Fibroblast of lung (primary cell): Measurements from ENCODE around the gene TUBA1B. TPM values are rescaled to one million over a fixed set of nuclear protein-coding genes. Genes with fewer than 3 reads are reported as not detected.

Experiments
- DNase-seq, 2 donors: peaks; one replicate each; pipeline versions ENCODE4 v3.0.0 to v3.0.0-alpha.2; 2010; ENCODE audit warnings: low read depth in 2 of 2
- H2AFZ ChIP-seq: 2 replicates; pipeline ENCODE4 v1.5.1; 2012; ENCODE audit warnings: low read length, control low read depth, inconsistent platforms
- H3K27ac ChIP-seq: 2 replicates; pipeline ENCODE4 v1.5.1; 2011; ENCODE audit warnings: low read length, control low read depth; ENCODE audit not compliant: insufficient read depth
- H3K27me3 ChIP-seq: 2 replicates; pipeline ENCODE4 v1.5.1; 2011; ENCODE audit warnings: mild to moderate bottlenecking, low read length; ENCODE audit not compliant: control insufficient read depth, insufficient read depth
- H3K36me3 ChIP-seq: 2 replicates; pipeline ENCODE4 v1.5.1; 2011; ENCODE audit warnings: low read length; ENCODE audit not compliant: control insufficient read depth, insufficient read depth
- H3K4me1 ChIP-seq: 2 replicates; pipeline ENCODE4 v1.5.1; 2011; ENCODE audit warnings: low read length; ENCODE audit not compliant: control insufficient read depth, insufficient read depth; ENCODE audit errors: extremely low read depth
- H3K4me2 ChIP-seq: 2 replicates; pipeline ENCODE4 v1.5.1; 2011; ENCODE audit warnings: low read length, control low read depth; ENCODE audit not compliant: insufficient read depth; ENCODE audit errors: extremely low read depth
- H3K4me3 ChIP-seq, 4 experiments: fragments of 200-600 bp in 1 of 4; sonication (generic) in 1 of 4; replicated peaks in 1 of 4; 2 replicates each; pipeline ENCODE4 v1.5.1; 2011 to 2016; ENCODE audit warnings: low read length in 4 of 4, low read depth in 3 of 4, mild to moderate bottlenecking in 3 of 4, control low read depth in 2 of 4, inconsistent platforms in 1 of 4, mixed read lengths in 1 of 4; ENCODE audit not compliant: insufficient read depth in 1 of 4; ENCODE audit errors: control extremely low read depth in 1 of 4
- H3K79me2 ChIP-seq: 2 replicates; pipeline ENCODE4 v1.5.1; 2012; ENCODE audit warnings: mild to moderate bottlenecking, low read length, inconsistent platforms; ENCODE audit not compliant: control insufficient read depth, insufficient read depth
- H3K9ac ChIP-seq: 2 replicates; pipeline ENCODE4 v1.5.1; 2011; ENCODE audit warnings: mild to moderate bottlenecking, low read length, control low read depth; ENCODE audit not compliant: insufficient read depth
- H3K9me3 ChIP-seq: 2 replicates; pipeline ENCODE4 v1.5.1; 2012; ENCODE audit warnings: low read depth, low read length; ENCODE audit not compliant: control insufficient read depth, insufficient read depth
- H4K20me1 ChIP-seq: 2 replicates; pipeline ENCODE4 v1.5.1; 2011; ENCODE audit warnings: low read length; ENCODE audit not compliant: control insufficient read depth, insufficient read depth; ENCODE audit errors: extremely low read depth
- EZH2 ChIP-seq: IDR thresholded peaks from 2 replicates; pipeline ENCODE4 v1.5.1; 2012; ENCODE audit warnings: low read length, control low read depth, mild to moderate bottlenecking; ENCODE audit errors: missing control alignments
- polyA plus RNA-seq, 2 donors: library from polyadenylated mRNA; depleted of rRNA in 1 of 2; stranded (reverse) in 1 of 2; unstranded in 1 of 2; fragments of >200 nt; gene quantifications; 2 replicates each; pipeline ENCODE4 v1.2.1, GENCODE V29; 2011 to 2012; ENCODE audit warnings: missing spikeins in 1 of 2
- total RNA-seq: library from RNA; depleted of rRNA; stranded (reverse); fragments of >200 nt; gene quantifications from 2 replicates; pipeline ENCODE4 v1.2.1, GENCODE V29; 2014
- TF ChIP-seq, protein P1 (sequence below), 2 donors: IDR thresholded peaks in 1 of 2; conservative IDR thresholded peaks in 1 of 2; 1 replicate in 1 of 2; 2 replicates in 1 of 2; pipeline ENCODE4 v1.5.1; 2011 to 2012; ENCODE audit warnings: low read length in 2 of 2, control low read depth in 1 of 2, inconsistent platforms in 1 of 2, low read depth in 1 of 2, mild to moderate bottlenecking in 1 of 2

The TUBA1B gene
- total and polyA plus RNA-seq, 2 donors (not counting 1 experiment from before 2014, with no cell fraction given), result 1,258 to 3,083 TPM

DNA sequence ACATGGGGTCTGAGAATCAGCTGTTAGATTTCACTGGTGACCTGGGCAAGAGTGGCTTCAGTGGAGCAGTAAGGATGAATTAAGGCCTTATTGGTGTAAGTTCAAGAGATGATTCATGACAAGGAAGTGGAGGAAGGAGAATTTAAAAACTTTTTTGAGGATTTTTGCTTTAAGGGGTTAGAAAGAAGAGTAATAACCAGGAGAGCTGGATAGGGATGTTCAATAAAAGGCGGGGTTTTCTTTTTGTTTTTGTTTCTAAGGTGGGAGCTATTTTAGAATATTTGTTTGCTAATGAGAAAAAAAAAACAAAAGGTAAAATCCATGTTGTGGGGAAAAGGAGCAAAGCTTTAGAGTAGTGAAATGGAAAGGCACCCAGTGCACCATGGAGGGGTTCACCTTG is 15.2 kb upstream of the TUBA1B start:
- Histone ChIP-seq H4K20me1 (no peaks in the 10 kb centered on the region), H3K27me3 (no peaks in the 10 kb centered on the region), H2AFZ (no peak overlapping the region), H3K4me1 (no peaks in the 10 kb centered on the region), H3K79me2 (no peaks in the 10 kb centered on the region), H3K9ac (no peak overlapping the region), H3K27ac (no peak overlapping the region), H3K4me2 (no peak overlapping the region), H3K4me3 (no peak overlapping the region), H3K9me3 (no peaks in the 10 kb centered on the region), H3K36me3 (no peaks in the 10 kb centered on the region)
- DNase-seq, result no peak
- TF ChIP-seq EZH2, result no peak
- TF ChIP-seq, protein P1, sequence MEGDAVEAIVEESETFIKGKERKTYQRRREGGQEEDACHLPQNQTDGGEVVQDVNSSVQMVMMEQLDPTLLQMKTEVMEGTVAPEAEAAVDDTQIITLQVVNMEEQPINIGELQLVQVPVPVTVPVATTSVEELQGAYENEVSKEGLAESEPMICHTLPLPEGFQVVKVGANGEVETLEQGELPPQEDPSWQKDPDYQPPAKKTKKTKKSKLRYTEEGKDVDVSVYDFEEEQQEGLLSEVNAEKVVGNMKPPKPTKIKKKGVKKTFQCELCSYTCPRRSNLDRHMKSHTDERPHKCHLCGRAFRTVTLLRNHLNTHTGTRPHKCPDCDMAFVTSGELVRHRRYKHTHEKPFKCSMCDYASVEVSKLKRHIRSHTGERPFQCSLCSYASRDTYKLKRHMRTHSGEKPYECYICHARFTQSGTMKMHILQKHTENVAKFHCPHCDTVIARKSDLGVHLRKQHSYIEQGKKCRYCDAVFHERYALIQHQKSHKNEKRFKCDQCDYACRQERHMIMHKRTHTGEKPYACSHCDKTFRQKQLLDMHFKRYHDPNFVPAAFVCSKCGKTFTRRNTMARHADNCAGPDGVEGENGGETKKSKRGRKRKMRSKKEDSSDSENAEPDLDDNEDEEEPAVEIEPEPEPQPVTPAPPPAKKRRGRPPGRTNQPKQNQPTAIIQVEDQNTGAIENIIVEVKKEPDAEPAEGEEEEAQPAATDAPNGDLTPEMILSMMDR (conservative IDR thresholded peaks at IDR 0.05 in 1 of 2, IDR thresholded peaks at IDR 0.05 in 1 of 2; ENCODE audit: low read depth in 1 of 2, low read length in 2 of 2), result no peak

- DNase-seq, result no peak
- Histone ChIP-seq H4K20me1 (no peaks in the 10 kb centered on the region), H3K27me3 (no peaks in the 10 kb centered on the region), H3K4me1 (no peaks in the 10 kb centered on the region), H3K79me2 (no peaks in the 10 kb centered on the region), H3K27ac (no peak overlapping the region), H2AFZ (no peak overlapping the region), H3K4me3 (no peak overlapping the region), H3K4me2 (no peak overlapping the region), H3K9ac (no peak overlapping the region), H3K36me3 (no peaks in the 10 kb centered on the region), H3K9me3 (no peaks in the 10 kb centered on the region)
- no peak for TF ChIP-seq EZH2
- TF ChIP-seq, protein P1 (conservative IDR thresholded peaks at IDR 0.05 in 1 of 2, IDR thresholded peaks at IDR 0.05 in 1 of 2; ENCODE audit: low read depth in 1 of 2, low read length in 2 of 2), result no peak
These were observed 13.2 kb upstream of the TUBA1B start for GRCh38 chr12:49144384-49144783.

- no peak for TF ChIP-seq EZH2
- TF ChIP-seq, protein P1 (conservative IDR thresholded peaks at IDR 0.05 in 1 of 2, IDR thresholded peaks at IDR 0.05 in 1 of 2; ENCODE audit: low read depth in 1 of 2, low read length in 2 of 2), result no peak
- Histone ChIP-seq H3K4me2 (no peak overlapping the region), H3K27me3 (no peaks in the 10 kb centered on the region), H3K4me1 (no peaks in the 10 kb centered on the region), H4K20me1 (no peaks in the 10 kb centered on the region), H3K4me3 (no peak overlapping the region), H3K9me3 (no peaks in the 10 kb centered on the region), H3K27ac (no peak overlapping the region), H3K79me2 (no peaks in the 10 kb centered on the region), H3K36me3 (no peaks in the 10 kb centered on the region), H3K9ac (no peak overlapping the region), H2AFZ (no peak overlapping the region)
- DNase-seq, result no peak
These were observed 7.8 kb upstream of the TUBA1B start for GRCh38 chr12:49138999-49139398.
